Tibial nerve (tissue), 4 donors: Measurements from ENCODE around the gene SLC22A1.

Source experiments
- CTCF ChIP-seq, 5 experiments: fragments of 200-600 bp in 3 of 5; fragments of 450-650 bp in 2 of 5; sonication (generic) in 3 of 5; IDR thresholded peaks; one replicate each; pipeline ENCODE4 v1.5.1; 2016 to 2019; ENCODE audit warnings: antibody characterized with exemption in 5 of 5, mild to moderate bottlenecking in 3 of 5, moderate library complexity in 2 of 5
- EP300 ChIP-seq, 2 donors: sonication (generic); formaldehyde crosslinking; IDR thresholded peaks; one replicate each; pipeline ENCODE4 v1.6.1; 2017; ENCODE audit warnings: antibody characterized with exemption in 2 of 2, mild to moderate bottlenecking in 1 of 2
- POLR2A ChIP-seq, 2 donors: fragments of 450-650 bp; IDR thresholded peaks; one replicate each; pipeline ENCODE4 v1.6.1; 2017; ENCODE audit warnings: antibody characterized with exemption in 2 of 2, mild to moderate bottlenecking in 2 of 2, moderate library complexity in 2 of 2

DNA sequence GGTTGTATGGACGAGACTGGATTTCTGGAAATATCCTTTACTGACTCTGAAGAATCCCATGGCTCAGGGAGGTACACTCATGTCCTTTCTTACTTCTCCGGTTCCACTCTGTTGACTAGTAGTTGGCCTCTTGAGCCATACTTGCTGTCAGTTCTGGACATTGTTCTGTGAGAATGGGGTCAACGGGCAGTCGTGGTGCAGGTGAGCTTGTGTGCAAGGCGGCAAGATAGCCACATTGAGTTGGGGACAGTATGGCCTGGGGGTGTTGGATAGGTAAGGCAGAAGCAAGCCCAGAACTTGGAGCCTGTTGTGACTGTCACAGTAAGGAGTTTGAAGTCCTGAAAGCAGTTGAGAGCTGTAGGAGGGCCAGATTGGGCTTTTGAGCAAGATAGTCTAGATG lies 13.5 kb upstream of the SLC22A1 start:
- TF ChIP-seq CTCF (IDR thresholded peaks at IDR 0.05): no peak
- TF ChIP-seq EP300 (IDR thresholded peaks at IDR 0.05): no peak
- no peak for TF ChIP-seq POLR2A (IDR thresholded peaks at IDR 0.05)
